HG03064 (cell line): Measurements from ENCODE around the gene GPR89A.
"Not testable (repeated sequence)": the region's sequence is repeated elsewhere in the genome, so short reads cannot be mapped to it uniquely, and the experiment has no call there.

Experiments used
- ATAC-seq: cut with Tn5 transposase; IDR thresholded peaks from one replicate; pipeline ENCODE4 v1.9.1; 2021; ENCODE audit warnings: low read depth; ENCODE audit not compliant: unreplicated experiment

The GPR89A gene

DNA sequence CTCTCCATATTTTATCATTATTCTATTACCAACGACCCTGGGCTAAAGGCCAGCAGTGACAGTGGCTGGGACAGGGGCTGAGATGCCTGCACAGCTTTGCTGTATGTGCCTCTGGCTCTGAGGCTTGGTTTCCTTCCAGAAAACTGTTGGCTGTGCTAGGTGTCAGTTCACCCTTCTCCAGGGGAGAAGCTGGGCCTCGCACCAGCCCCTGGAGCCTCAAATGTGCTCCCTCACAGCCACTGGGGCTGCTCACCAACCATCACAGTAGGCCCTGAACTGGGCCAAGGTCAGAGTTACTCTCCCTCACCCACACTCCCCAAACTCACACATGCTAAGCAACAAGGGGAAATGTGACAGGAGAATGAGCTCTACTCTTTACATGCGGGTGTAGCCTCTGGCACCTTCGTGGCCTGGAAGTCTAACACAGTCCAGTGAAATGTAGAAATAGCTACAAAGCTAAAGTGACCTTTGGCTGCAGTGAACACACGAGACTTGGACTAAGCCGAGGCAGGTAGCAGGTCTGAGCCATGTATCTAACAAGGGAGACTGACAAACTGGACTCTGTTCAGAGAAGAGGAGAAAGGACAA is 106.8 kb downstream of the GPR89A start:
- no peak for ATAC-seq

DNA sequence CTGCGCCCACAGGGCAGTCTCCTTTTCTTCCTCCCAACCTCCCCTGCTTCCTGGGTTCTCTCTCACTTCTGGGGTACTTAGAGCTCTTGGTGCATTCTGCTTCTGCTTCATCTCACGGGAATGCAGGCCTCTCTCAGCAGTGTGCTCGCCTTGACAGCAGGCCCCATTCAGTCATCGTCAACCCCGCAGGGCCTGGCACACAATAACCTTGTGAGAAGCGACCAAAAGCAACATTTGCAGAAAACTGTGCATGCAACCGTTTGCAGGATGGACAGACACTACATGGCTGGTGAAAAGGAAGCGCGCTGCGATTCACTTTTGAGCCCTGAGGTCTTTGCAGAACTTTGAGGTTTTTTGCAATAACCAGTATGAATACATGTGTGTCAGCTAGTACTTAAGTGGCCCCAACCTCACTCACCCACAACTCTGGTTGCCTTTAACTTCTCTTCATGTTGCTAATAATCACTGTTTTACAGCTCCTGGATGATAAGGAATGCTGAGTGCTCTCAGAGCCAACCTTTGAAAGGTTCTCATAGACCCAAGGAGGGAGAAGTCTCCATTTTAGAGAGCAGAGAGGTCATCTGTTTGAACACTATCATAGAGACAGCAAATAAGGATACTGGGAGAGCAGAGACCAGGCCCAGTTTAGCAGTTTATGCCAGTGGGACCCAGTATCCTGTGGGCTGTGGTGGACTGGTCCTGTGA is 109.0 kb downstream of the GPR89A start:
- ATAC-seq, result no peak

DNA sequence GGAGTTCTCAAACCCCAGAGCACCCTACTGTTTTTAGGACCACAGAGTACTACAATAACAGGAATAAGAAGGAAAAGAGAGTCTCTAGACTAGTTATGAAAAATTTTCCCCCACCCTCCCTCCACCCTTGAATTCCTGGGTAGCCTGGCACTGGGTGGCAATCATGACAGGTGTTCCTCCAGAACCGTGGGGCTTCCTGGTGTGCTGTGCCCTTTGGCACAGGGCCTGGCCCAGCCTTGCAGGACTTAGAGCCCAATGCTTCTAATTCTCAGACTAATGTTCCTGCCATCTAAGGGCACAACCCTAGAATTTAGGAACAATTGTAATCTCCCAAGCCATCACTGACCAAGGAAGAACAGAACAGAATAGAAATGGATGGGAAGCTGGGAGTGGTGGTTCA is 110.0 kb downstream of the GPR89A start:
- ATAC-seq, result no peak

DNA sequence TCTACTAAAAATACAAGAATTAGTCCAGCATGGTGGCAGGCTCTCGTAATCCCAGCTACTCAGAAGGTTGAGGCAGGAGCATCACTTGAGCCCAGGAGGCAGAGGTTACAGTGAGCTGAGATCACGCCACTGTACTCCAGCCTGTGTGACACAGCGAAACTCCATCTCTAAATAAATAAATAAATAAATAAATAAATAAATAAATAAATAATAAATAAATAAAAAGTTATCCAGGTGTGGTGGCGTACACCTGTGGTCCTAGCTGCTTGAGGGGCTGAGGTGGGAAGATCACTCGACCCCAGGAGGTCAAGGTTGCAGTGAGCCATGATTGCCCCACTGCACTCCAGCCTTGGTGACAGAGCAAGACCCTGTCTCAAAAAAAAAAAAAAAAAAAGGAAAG is 110.7 kb downstream of the GPR89A start:
- not testable (repeated sequence) for ATAC-seq

DNA sequence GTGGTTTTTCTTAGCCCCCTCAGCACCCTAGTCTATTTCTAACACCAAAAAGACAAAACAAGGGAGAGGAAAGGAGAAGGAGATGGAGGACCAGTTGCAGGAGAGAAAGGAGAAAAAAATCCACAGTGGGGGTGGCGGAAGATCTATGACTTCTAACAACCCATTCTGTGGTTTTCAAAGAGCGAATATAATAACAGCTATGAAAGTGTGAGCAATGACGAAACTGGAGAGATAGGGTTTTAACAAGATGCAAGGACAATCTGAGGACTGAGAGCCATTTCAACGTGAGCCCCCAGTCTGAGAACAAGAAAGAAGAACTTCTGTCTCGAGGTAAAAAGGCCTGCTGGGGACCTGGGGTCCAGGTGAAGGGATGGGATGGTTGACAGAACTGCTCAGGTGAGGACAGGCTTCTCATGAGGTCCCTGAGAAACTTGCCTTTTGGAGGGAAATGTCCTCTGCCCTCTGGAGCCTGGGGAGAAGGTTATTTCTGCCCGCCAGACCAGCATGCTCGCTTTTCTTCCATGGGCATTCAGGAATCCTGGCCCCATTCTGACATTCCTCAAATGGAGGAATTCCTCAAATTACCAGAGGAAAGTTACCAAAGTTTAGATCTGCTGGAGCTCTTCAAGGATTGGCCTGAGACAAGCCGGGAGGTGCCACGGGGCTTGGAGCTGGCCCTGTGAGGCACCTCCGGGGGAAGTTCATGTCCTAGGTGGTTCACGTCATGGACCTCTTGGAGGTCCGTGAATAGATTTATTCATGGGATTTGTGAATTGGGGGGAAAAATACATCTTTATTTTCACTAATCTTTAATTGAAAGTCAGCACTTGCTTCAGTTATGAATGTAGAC is 111.7 kb downstream of the GPR89A start, which contains the start of gene CD160:
Gene CD160, plus strand, starts transcription at position 270 of the 850 bp plus-strand sequence. CDS start 8,829 bp downstream, outside the sequence.
- ATAC-seq, result no peak
